ENCODE measurements around the gene PSPN. TPM values are rescaled to one million over a fixed set of nuclear protein-coding genes. Genes with fewer than 3 reads are reported as not detected.

The PSPN gene
- total RNA-seq, 1 donor from 2014 or later = not detected

- no peak for TF ChIP-seq CTCF (IDR thresholded peaks at IDR 0.05)
- H3K4me1 ChIP-seq = no peaks in the 10 kb centered on the region
- DNase-seq (ENCODE audit: low spot score in 2 of 2) = no peak
- no peak overlapping the region for H3K4me3 ChIP-seq
- peaks cover 91 to 96% of the 10 kb centered on the region in 2 donors for H3K36me3 ChIP-seq
- intact Hi-C loops (cut with DNase I) = no loop called here
- no peaks in the 10 kb centered on the region for H3K27me3 ChIP-seq
- no peaks in the 10 kb centered on the region for H3K9me3 ChIP-seq
- no peak overlapping the region for H3K27ac ChIP-seq
Measured at GRCh38 chr19:6384381-6384780, 8.6 kb upstream of the PSPN start.

GRCh38 chr19:6383188-6383587, 7.5 kb upstream of the PSPN start:
- intact Hi-C loops (cut with DNase I) = no loop called here
- DNase-seq (ENCODE audit: low spot score in 2 of 2) = no peak
- Histone ChIP-seq H3K36me3 (peaks cover 82 to 90% of the 10 kb centered on the region in 2 donors), H3K4me1 (peaks cover 0 to under 1% of the 10 kb centered on the region in 2 donors), H3K4me3 (no peak overlapping the region), H3K27me3 (no peaks in the 10 kb centered on the region), H3K27ac (no peak overlapping the region), H3K9me3 (no peaks in the 10 kb centered on the region)
- TF ChIP-seq CTCF (IDR thresholded peaks at IDR 0.05) = no peak

- Histone ChIP-seq H3K27me3 (no peaks in the 10 kb centered on the region), H3K4me3 (no peak overlapping the region), H3K9me3 (no peaks in the 10 kb centered on the region), H3K36me3 (peaks cover 64 to 70% of the 10 kb centered on the region in 2 donors), H3K4me1 (peaks cover 0 to 7% of the 10 kb centered on the region in 2 donors), H3K27ac (no peak overlapping the region)
- TF ChIP-seq CTCF (IDR thresholded peaks at IDR 0.05) = no peak
- no peak for DNase-seq (ENCODE audit: low spot score in 2 of 2)
- intact Hi-C loops (cut with DNase I) = no loop called here
Measured at GRCh38 chr19:6381030-6381750, 5.5 kb upstream of the PSPN start.

- DNase-seq (ENCODE audit: low spot score in 2 of 2) = no peak
- no peak overlapping the region for H3K4me3 ChIP-seq
- H3K4me1 ChIP-seq = peaks cover 0 to 7% of the 10 kb centered on the region in 2 donors
- H3K27ac ChIP-seq = no peak overlapping the region
- intact Hi-C loops (cut with DNase I) = no loop called here
- no peak for TF ChIP-seq CTCF (IDR thresholded peaks at IDR 0.05)
- peaks cover 52 to 60% of the 10 kb centered on the region in 2 donors for H3K36me3 ChIP-seq
- no peaks in the 10 kb centered on the region for H3K9me3 ChIP-seq
- no peaks in the 10 kb centered on the region for H3K27me3 ChIP-seq
Measured at GRCh38 chr19:6379744-6380143, 4.0 kb upstream of the PSPN start.

GRCh38 chr19:6378486-6378885, 2.8 kb upstream of the PSPN start:
- peaks cover 42 to 50% of the 10 kb centered on the region in 2 donors for H3K36me3 ChIP-seq
- DNase-seq (ENCODE audit: low spot score in 2 of 2) = no peak
- TF ChIP-seq CTCF (IDR thresholded peaks at IDR 0.05) = no peak
- H3K4me1 ChIP-seq = peaks cover 3 to 10% of the 10 kb centered on the region in 2 donors
- H3K27me3 ChIP-seq = no peaks in the 10 kb centered on the region
- no peak overlapping the region for H3K4me3 ChIP-seq
- H3K27ac ChIP-seq = no peak overlapping the region
- H3K9me3 ChIP-seq = no peaks in the 10 kb centered on the region
- intact Hi-C loops (cut with DNase I) = no loop called here
